Ovary (tissue), 3 donors: Measurements from ENCODE around the gene LAMC3.

ENCODE experiments used
- CTCF ChIP-seq, 3 donors: fragments of 450-650 bp in 2 of 3; fragments of 200-600 bp in 1 of 3; IDR thresholded peaks; one replicate each; pipeline versions ENCODE4 v1.5.1 to v1.8.0; 2016 to 2022; ENCODE audit warnings: antibody characterized with exemption in 3 of 3, mild to moderate bottlenecking in 1 of 3
- EP300 ChIP-seq: sonication (generic); formaldehyde crosslinking; IDR thresholded peaks from one replicate; pipeline ENCODE4 v1.6.1; 2017; ENCODE audit warnings: antibody characterized with exemption
- POLR2A ChIP-seq: fragments of 450-650 bp; IDR thresholded peaks from one replicate; pipeline ENCODE4 v1.6.1; 2017; ENCODE audit warnings: antibody characterized with exemption, mild to moderate bottlenecking, moderate library complexity
- donor health status: DM: no; HTN: no; CAD: no.

GRCh38 chr9:131018621-131019020, 9.6 kb downstream of the LAMC3 start:
- TF ChIP-seq POLR2A (no peak), CTCF (IDR thresholded peaks at IDR 0.05) (no peak), EP300 (no peak)
